Measurements from ENCODE around the gene PIP5K1B.

Gene PIP5K1B

GRCh38 chr9:68947842-68948569, 243.0 kb downstream of the PIP5K1B start:
- no peak for DNase-seq (ENCODE audit: low read depth in 2 of 3, low spot score in 1 of 3)

- no peak for DNase-seq (ENCODE audit: low read depth in 2 of 3, low spot score in 1 of 3)
Observed at GRCh38 chr9:68949271-68950000, 244.4 kb downstream of the PIP5K1B start.

- DNase-seq (ENCODE audit: low read depth in 2 of 3, low spot score in 1 of 3) = no peak
Observed at GRCh38 chr9:68950188-68950587, 245.1 kb downstream of the PIP5K1B start.

- DNase-seq (ENCODE audit: low read depth in 2 of 3, low spot score in 1 of 3) = no peak
Observed at GRCh38 chr9:68950689-68951088, 245.6 kb downstream of the PIP5K1B start.

GRCh38 chr9:68951879-68952659, 247.0 kb downstream of the PIP5K1B start:
- no peak for DNase-seq (ENCODE audit: low read depth in 2 of 3, low spot score in 1 of 3)

- DNase-seq (ENCODE audit: low read depth in 2 of 3, low spot score in 1 of 3) = no peak
Observed at GRCh38 chr9:68953771-68954170, 248.7 kb downstream of the PIP5K1B start.

GRCh38 chr9:68955330-68955729, 250.3 kb downstream of the PIP5K1B start:
- no peak for DNase-seq (ENCODE audit: low read depth in 2 of 3, low spot score in 1 of 3)

- DNase-seq (ENCODE audit: low read depth in 2 of 3, low spot score in 1 of 3) = no peak
Observed at GRCh38 chr9:68957479-68957878, 252.4 kb downstream of the PIP5K1B start.

GRCh38 chr9:68961587-68961986, 256.5 kb downstream of the PIP5K1B start:
- DNase-seq (ENCODE audit: low read depth in 2 of 3, low spot score in 1 of 3) = no peak

- DNase-seq (ENCODE audit: low read depth in 2 of 3, low spot score in 1 of 3) = no peak
Observed at GRCh38 chr9:68963416-68963815, 258.4 kb downstream of the PIP5K1B start.

- DNase-seq (ENCODE audit: low read depth in 2 of 3, low spot score in 1 of 3) = no peak
Observed at GRCh38 chr9:68964102-68964541, 259.1 kb downstream of the PIP5K1B start.

- DNase-seq (ENCODE audit: low read depth in 2 of 3, low spot score in 1 of 3) = no peak
Observed at GRCh38 chr9:68964765-68965164, 259.7 kb downstream of the PIP5K1B start.

- no peak for DNase-seq (ENCODE audit: low read depth in 2 of 3, low spot score in 1 of 3)
Observed at GRCh38 chr9:68966496-68966944, 261.5 kb downstream of the PIP5K1B start.

- no peak for DNase-seq (ENCODE audit: low read depth in 2 of 3, low spot score in 1 of 3)
Observed at GRCh38 chr9:68967800-68968199, 262.8 kb downstream of the PIP5K1B start.

GRCh38 chr9:68969538-68969937, 264.5 kb downstream of the PIP5K1B start:
- no peak for DNase-seq (ENCODE audit: low read depth in 2 of 3, low spot score in 1 of 3)

GRCh38 chr9:68970151-68970550, 265.1 kb downstream of the PIP5K1B start:
- DNase-seq (ENCODE audit: low read depth in 2 of 3, low spot score in 1 of 3) = no peak

- no peak for DNase-seq (ENCODE audit: low read depth in 2 of 3, low spot score in 1 of 3)
Observed at GRCh38 chr9:68973619-68974018, 268.6 kb downstream of the PIP5K1B start.

GRCh38 chr9:68974431-68974830, 269.4 kb downstream of the PIP5K1B start:
- peak in 1 of 3 donors; percentile 36 for DNase-seq (ENCODE audit: low read depth in 2 of 3, low spot score in 1 of 3)

- DNase-seq (ENCODE audit: low read depth in 2 of 3, low spot score in 1 of 3) = no peak
Observed at GRCh38 chr9:68974901-68975300, 269.9 kb downstream of the PIP5K1B start.

- no peak for DNase-seq (ENCODE audit: low read depth in 2 of 3, low spot score in 1 of 3)
Observed at GRCh38 chr9:68975365-68976043, 270.5 kb downstream of the PIP5K1B start.

- DNase-seq (ENCODE audit: low read depth in 2 of 3, low spot score in 1 of 3) = no peak
Observed at GRCh38 chr9:68978066-68978465, 273.0 kb downstream of the PIP5K1B start.
